Keratinocyte (primary cell): ENCODE measurements around the gene FAM83C.

Experiments
- EZH2 ChIP-seq: IDR thresholded peaks from one replicate; pipeline ENCODE4 v1.6.1; 2012; ENCODE audit warnings: inconsistent platforms, mild to moderate bottlenecking, low read length, moderate library complexity
- TF ChIP-seq, protein P1 (sequence below), 3 experiments: IDR thresholded peaks in 1 of 3; conservative IDR thresholded peaks in 1 of 3; optimal IDR thresholded peaks in 1 of 3; 2 replicates in 2 of 3; 3 replicates in 1 of 3; pipeline versions ENCODE3 to v1.5.1; 2011; ENCODE audit warnings: low read length in 3 of 3, mild to moderate bottlenecking in 3 of 3, moderate library complexity in 2 of 3, control low read depth in 1 of 3, inconsistent platforms in 1 of 3; ENCODE audit not compliant: insufficient read depth in 2 of 3; ENCODE audit errors: extremely low read depth in 1 of 3

DNA sequence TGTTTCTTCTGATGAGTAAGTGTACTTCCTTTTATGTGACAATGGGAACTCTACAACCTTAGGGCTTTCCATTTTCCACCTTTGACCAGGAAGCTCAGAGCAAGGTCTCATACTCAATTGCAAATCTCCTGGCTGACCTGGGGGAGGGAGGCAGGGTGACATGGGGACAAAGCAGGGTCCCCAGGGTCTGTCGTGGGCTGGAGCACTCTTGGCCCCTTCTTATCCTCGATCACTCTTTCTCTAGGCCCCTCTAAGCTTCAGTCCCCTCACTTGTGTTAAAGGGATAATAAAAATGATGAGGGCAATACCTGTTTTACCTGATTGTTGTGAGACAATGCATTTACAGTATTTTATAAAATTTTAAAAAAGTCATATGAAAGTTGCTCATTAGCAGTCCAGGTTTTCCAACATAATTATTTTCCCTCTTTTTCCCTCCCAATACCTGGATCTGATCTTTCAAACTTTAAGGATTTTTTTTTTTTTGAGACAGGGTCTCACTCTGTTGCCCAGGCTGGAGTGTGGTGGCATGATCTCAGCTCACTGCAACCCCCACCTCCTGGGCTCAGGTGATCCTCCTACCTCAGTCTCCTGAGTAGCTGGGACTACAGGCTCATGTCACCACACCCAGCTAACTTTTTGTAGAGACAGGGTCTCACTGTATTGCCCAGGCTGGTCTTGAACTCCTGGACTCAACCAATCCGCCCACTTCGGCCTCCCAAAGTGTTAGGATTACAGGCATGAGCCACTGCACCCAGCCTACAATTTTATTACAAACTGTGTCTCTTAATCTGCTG is 8.4 kb upstream of the FAM83C start:
- TF ChIP-seq, protein P1, sequence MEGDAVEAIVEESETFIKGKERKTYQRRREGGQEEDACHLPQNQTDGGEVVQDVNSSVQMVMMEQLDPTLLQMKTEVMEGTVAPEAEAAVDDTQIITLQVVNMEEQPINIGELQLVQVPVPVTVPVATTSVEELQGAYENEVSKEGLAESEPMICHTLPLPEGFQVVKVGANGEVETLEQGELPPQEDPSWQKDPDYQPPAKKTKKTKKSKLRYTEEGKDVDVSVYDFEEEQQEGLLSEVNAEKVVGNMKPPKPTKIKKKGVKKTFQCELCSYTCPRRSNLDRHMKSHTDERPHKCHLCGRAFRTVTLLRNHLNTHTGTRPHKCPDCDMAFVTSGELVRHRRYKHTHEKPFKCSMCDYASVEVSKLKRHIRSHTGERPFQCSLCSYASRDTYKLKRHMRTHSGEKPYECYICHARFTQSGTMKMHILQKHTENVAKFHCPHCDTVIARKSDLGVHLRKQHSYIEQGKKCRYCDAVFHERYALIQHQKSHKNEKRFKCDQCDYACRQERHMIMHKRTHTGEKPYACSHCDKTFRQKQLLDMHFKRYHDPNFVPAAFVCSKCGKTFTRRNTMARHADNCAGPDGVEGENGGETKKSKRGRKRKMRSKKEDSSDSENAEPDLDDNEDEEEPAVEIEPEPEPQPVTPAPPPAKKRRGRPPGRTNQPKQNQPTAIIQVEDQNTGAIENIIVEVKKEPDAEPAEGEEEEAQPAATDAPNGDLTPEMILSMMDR (optimal IDR thresholded peaks at IDR 0.05 in 1 of 3, IDR thresholded peaks at IDR 0.05 in 1 of 3, conservative IDR thresholded peaks at IDR 0.05 in 1 of 3; ENCODE audit: extremely low read depth in 1 of 3, insufficient read depth in 2 of 3, low read length in 3 of 3): no peak
- TF ChIP-seq EZH2: no peak
